Aortic smooth muscle cell (primary cell): Measurements from ENCODE around the gene IGFBP6. TPM values are rescaled to one million over a fixed set of nuclear protein-coding genes. Genes with fewer than 3 reads are reported as not detected.

Source experiments
- total RNA-seq: library from RNA; depleted of rRNA; stranded (reverse); fragments of >200 nt; gene quantifications from 2 replicates; pipeline ENCODE4 v1.2.3, GENCODE V29; 2014

IGFBP6 gene
- total RNA-seq: 1,840 and 2,414 TPM in 2 replicates

DNA sequence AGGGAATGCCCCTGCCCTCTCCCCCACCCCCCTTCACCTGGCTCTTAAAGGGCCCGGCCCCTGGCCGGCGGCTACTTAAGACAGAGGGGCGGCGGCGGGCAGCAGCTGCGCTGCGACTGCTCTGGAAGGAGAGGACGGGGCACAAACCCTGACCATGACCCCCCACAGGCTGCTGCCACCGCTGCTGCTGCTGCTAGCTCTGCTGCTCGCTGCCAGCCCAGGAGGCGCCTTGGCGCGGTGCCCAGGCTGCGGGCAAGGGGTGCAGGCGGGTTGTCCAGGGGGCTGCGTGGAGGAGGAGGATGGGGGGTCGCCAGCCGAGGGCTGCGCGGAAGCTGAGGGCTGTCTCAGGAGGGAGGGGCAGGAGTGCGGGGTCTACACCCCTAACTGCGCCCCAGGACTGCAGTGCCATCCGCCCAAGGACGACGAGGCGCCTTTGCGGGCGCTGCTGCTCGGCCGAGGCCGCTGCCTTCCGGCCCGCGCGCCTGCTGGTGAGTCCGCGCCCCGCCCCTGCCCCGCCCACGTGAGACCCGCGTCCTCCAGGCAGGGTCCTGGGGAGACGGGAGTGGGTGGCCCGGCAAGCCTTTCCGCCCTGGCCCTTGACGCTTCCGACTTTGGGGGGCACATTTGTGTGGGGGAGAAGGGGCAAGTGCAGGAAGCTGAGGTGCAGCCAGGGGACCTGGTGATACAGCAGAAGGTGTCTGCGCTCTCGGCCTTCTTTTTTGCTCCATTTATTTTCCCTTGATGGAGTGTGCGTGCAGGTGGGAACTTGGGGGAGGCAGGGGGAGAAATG, at the start of gene IGFBP6:
TSS of gene IGFBP6 (plus strand) at position 104 of the 790 bp plus-strand sequence. CDS start at position 155, 51 bp downstream.

GRCh38 chr12:53049571-53050318, 47.7 kb upstream of the IGFBP6 start, which contains the start of gene TNS2:
TNS2 (plus strand) TSS chr12:53050065; CDS start chr12:53050186, 121 bp downstream.

DNA sequence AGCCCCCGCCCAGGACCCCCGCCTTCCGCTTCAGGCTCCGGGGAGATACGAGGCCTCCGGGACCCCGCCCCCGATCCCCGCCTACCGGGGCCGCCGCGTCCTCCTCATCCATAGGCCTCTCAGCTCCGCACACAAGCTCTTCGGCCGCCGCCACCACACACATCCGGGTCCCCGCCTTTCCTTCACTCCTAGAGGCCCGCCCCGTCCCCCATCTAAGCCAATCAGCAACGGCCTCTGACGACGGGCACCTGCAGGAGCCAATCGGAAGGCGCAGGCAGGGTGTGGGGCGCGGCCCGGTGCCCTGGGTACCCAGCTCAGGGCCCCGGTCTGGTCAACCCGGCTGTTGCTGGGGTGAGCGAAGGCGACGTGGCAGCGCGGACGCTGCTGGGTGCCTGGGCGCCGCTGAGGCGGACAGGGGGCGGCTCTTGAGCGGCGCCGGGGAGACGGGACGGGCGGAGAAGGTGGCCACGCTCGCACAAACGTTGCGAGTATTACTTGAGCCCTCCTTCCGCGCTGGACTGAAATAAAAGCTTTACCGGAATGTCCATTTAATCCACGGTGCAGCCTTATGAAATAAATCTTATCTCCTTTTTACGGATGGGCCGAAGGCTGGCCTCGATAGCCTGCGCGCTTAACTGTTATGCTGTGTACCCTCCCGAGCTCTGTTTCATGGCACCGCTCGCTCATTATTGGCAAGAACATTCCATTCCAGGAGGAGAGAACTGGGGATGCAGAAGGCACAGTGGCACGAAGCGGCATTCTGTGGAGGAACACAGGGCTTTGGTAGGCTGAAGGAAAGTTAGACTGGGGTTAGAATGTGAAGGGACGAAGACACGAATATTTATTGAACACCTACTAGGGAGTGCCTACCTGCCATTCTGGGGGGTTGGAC, 18.0 kb upstream of the IGFBP6 start, which contains the start of gene SPRYD3:
TSS of gene SPRYD3 (minus strand) at position 165 of the 892 bp plus-strand sequence. CDS start at position 108, 57 bp downstream.

DNA sequence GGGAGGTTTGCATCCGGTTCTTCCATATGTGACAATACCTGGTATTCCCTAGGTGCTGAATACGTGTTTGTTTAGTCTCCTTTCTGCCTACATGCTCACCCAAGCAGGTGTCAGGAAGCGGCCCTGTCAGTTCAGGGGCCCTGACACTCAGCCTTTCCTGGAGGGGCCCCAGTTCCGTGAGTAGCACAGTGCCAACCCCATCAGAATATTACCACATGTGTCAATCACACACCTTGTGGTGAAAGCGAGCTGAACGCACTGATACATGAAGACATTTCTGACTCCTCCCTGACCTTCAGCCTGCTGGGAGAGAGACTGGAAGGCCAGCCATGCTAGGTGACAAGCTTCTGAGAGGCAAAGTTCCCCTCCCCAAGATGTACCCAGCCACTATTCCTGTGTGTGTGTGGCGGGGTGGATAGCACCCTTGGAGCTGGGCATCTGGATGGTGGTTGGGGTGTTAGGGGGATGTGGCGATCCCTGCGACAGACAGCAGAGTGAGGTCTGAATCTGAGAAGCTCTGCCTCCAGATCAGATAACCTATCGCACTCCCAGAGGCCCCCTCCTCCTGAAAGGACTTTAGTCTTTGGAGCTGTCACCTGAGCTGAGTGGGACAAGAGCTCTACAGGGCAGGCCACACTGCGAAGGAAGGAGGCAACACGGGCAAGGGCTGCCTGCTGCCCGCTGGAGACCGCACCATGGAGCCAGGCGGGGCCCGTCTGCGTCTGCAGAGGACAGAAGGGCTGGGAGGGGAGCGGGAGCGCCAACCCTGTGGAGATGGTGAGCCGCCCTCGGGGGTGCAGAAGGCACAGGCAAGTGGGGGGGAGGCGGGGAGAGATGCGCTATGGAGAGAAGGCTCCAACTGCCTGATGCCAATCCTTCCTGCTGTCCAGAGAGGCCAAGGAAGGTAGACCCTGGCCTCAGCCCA, 5.7 kb downstream of the IGFBP6 start, which contains the start of gene SOAT2:
TSS of gene SOAT2 (plus strand) at position 604 of the 925 bp plus-strand sequence. CDS start at position 696, 92 bp downstream.

Other genes starting within 250 kb of the IGFBP6 start
- not detected in 2 replicates for gene KRT78, start 248.7 kb upstream of the IGFBP6 start, total RNA-seq
- 3.3 and 5.9 TPM in 2 replicates for gene KRT8, start 192.6 kb upstream of the IGFBP6 start, total RNA-seq
- gene KRT18, start 148.5 kb upstream of the IGFBP6 start, total RNA-seq: 5.7 and 7.8 TPM in 2 replicates
- 1,215 and 1,309 TPM in 2 replicates for gene EIF4B, start 91.2 kb upstream of the IGFBP6 start, total RNA-seq
- 59.5 and 66.4 TPM in 2 replicates for gene TNS2, start 47.6 kb upstream of the IGFBP6 start, total RNA-seq
- gene SPRYD3, start 18.3 kb upstream of the IGFBP6 start, total RNA-seq: 32.5 and 44.7 TPM in 2 replicates
- 0.19 and 0.26 TPM in 2 replicates for gene SOAT2, start 5.8 kb downstream of the IGFBP6 start, total RNA-seq
- 11.1 and 11.4 TPM in 2 replicates for gene ZNF740, start 83.1 kb downstream of the IGFBP6 start, total RNA-seq
- gene CSAD, start 83.3 kb downstream of the IGFBP6 start, total RNA-seq: 10.4 and 12.0 TPM in 2 replicates
- 1.5 and 2.1 TPM in 2 replicates for gene ITGB7, start 109.6 kb downstream of the IGFBP6 start, total RNA-seq
- gene RARG, start 134.5 kb downstream of the IGFBP6 start, total RNA-seq: 42.1 and 48.3 TPM in 2 replicates
- gene ESPL1, start 170.6 kb downstream of the IGFBP6 start, total RNA-seq: 3.9 and 7.8 TPM in 2 replicates
- 963 and 1,329 TPM in 2 replicates for gene PFDN5, start 197.9 kb downstream of the IGFBP6 start, total RNA-seq
- gene MYG1, start 202.0 kb downstream of the IGFBP6 start, total RNA-seq: 48.2 and 62.1 TPM in 2 replicates
- 38.7 and 49.7 TPM in 2 replicates for gene AAAS, start 223.9 kb downstream of the IGFBP6 start, total RNA-seq
- gene SP7, start 238.7 kb downstream of the IGFBP6 start, total RNA-seq: 0.12 TPM in 1 of 2 replicates, not detected in the other